NCI-H748 (cell line): Measurements from ENCODE around the gene GLRX5.

Source experiments
- DNase-seq: peaks from one replicate; lab custom pipeline; 2025; ENCODE audit not compliant: unreplicated experiment; lab: John Stamatoyannopoulos, UW

The GLRX5 gene

DNA sequence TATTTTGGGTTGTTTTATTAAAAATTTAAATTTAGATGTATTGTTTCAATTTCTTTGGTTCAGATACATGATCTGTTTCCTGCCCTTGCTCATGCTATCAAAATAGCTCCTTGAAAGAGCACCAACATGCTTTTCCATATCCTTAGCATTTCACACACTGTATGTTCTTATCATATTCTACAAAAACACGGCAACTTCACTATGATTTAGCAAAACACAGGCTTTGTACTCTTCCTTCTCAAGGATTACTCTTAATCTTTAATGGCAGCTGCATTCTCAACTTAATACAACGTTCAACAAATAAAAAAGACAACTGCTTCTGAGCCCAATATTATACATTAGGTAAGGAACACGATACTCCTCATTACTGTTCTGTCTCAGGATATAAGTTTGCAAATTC, 2.9 kb upstream of the GLRX5 start:
- no peak for DNase-seq

DNA sequence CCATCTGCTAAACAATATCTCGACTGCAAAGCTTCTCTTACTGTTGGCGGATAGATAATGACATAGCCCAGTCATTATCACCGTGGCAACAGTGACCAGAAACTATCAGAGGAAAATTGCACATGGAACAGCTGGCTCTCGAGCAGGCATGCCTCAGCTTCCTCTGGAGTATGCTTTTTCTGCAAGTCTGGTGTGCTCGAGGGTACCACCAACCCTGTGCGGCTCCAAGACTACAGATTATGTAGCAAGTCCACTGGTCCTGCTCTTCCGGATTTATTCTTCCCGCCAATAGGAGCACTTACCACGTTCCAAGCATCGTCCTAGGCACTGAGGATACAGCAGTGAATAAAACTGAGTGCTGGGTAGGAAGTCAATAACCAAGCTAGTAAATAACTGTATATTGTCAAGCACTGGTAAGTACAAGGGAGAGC, 1.4 kb upstream of the GLRX5 start:
- DNase-seq = peak; percentile 93

DNA sequence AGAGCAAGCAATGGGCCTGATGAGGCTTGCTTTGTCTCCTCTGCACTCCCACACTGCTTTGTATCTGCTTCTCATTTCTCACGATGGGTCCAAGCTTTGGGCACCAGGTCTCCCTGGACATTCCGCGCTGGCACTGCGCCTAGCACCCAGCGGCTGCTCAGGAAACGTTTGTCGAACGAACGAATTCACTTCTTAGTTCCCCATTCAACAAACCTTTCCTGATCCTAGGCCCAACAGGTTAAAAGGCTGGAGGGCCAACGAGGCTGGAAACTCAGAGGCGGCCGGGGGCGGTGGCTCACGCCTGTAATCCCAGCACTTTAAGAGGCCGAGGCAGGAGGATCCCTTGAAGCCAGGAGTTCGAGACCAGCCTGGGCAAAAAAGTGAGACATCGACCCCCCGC, 1.0 kb upstream of the GLRX5 start:
- no peak for DNase-seq

DNA sequence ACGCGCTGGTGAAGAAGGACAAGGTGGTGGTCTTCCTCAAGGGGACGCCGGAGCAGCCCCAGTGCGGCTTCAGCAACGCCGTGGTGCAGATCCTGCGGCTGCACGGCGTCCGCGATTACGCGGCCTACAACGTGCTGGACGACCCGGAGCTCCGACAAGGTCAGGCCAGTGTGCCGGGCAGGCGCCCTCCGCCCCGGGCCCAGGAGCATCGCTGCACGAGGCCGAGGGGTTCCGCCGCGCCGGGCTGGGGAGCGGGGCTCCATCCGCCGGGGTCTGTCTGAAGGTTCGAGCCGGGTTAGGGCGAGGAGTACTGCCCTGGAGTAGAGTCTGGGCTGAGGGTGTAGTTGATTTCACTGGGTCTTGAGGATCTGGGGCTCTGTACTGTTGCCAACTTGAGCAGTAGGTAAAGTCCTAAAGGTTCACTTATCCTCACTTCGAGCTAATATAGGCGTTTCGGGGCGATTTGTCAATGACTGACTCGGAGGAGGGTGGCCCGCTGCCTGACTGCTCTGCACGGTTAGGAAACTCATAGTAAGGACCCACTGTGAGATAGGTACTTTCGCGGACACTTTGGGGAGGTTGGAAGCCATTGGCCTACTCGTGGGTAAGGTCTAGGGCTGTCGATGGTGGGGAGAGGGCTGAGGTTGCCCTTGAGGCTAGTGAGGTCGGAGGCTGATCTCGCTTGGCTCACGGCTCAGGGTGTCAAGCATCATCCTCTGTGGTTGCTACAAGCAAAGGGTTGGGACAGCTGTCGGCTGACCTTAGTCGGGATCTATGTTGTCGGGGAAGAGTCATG, 574 bp downstream of the GLRX5 start:
- DNase-seq = peak; percentile 50

DNA sequence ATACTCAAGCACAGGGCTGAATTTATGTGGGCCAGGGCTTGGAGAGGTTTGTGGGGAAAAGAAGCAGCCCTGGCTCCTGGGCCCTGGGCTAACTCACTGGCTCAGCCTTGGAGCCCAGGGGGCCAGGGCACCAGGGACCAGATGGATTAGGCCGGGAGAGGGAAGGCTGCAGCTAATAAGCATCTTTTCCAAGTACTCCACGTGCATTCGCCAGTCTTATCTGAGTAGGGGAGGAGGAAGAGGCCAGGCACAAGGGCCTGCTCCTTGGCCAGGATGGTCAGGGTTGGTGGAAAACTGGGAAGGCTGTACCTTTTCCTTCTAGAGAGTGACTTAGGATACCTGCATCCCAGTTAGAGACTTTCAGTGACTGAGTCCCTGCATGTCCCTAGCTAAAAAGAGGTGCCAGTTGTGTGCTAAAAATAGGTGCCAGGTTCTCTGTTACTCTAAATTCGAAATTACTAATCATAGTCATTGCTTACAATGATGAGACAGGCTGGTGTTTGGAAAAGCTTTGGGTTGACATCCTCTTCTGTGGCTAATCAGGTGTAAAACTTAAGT, 1.3 kb downstream of the GLRX5 start:
- no peak for DNase-seq

DNA sequence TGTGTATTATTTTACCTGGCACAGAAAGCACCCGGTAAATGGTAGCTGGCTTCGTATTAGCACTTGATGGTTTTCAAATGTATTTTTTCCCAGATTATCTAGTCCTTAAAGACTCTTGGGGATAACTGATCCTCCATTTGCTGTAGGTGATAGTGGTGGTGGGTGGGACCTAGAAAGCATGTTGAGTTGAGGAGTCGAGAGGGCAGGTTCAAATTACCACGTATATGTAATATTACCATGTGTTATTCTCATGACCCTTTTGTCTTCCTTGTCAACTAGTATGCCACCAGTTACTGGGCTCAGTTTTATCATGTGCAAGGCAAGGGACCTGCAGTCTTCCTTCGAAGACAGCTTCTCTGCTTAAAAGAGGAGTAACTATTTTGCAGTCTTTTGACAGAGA, 1.8 kb downstream of the GLRX5 start:
- DNase-seq = no peak

DNA sequence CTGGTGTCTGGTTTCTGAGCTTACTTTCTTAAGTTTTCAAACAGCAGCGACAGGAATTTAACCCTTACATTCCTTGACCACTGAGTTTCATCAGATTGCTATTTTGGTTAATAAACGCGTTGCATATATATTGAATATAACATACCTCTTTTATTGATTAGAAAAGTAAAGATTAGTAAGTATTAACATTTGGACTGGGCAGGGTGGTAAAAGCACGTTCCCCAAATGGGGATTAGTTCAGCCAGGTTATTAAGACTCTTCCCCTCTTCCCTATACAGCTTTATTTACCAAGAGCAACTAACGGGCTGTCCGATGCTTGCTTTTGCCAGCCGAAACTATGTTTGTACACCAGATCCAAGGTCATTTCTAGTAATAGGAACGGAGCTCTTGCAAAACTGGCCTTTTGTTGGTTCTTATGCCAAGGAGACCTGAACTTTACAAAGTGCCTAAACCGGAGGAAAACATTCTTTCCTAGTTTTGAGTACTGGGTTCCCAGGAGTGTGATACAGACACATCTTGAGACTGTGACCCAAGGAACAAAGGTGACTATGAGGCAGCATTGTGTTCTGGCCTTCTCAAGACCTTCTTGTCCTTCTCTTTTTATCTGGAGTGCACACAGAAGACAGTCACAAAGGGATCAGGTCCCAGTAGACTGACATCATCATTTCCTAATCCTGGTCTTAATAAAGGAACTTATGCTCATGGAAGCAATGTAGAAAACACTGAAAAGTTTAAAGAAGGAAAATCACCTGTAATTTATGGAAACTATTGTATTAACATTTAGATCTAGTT, 2.6 kb downstream of the GLRX5 start:
- DNase-seq = no peak

DNA sequence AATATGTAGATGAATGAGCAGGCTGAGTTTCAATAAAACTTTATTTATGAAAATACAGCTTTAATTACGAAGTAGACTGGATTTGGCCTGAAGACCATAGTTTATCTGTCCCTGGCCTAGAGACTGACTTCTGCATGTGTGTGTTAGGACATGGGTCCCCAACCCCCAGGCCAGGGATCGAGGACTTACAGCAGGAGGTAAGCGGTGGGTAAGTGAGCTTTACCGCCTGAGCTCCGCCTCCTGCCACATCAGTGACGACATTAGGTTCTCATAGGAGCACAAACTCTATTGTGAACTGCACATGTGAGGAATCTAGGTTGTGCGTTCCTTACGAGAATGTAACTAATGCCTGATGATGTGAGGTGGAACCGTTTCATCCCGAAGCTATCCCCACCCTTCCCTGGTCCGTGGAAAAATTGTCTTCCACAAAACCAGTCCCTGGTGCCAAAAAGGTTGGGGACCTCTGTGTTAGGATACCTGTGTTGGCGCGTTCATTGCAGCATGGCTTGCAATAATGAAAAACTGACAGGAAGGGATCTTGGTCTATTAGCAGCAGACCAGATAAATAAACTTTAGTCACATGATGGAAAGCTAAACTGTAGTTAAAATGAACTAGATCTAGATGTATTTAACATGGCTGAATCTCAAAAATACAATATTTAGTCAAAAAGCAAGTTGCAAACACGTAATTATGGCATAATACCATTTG, 4.1 kb downstream of the GLRX5 start:
- no peak for DNase-seq

DNA sequence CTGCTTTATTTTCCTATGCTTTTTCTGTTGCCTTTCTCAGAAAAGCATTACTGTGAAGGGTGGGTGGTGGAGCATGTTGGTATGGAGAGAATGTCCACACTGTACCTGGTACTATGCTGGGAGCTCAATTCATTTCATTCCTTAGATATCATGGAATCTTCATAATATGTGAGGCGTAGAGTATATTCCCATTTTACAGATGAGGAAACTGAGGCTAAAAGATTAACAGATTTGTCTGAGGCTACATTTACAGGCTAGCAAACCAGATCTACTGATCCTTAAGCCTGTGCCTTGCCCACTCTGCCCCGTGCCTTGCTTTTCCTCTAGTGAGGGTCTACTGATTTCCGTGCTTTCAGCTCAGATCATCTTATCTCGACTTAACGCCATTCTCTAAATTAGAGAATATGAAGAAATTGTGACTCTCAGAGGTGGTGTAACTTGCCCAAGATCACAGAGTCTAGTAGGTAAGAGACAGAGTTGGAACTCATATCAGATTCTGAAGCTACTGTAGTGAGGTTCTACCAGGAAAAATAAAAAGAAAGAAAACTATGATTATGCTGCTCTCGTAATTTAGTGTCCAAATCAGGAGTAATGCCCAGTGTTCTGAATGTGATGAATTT, 5.5 kb downstream of the GLRX5 start:
- DNase-seq = no peak

DNA sequence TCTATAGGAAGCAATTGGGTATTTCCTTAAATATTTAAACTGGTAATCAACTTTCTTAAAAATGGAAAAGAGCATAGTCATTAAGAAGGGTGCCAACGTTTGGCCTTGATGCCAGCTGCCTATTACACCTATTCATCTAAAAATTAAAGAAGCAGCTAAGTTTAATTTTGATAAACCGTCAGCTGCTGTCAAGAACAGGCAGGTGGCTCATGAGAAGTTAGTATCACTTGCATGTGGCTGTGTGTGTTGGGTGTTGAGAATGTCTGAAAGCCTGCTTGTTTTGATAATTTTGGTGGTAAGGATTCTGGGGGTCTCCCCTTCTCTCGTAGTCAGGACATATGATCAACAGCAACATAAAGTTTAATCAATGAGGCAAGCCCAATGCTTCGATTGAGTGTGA, 6.5 kb downstream of the GLRX5 start:
- DNase-seq = no peak

DNA sequence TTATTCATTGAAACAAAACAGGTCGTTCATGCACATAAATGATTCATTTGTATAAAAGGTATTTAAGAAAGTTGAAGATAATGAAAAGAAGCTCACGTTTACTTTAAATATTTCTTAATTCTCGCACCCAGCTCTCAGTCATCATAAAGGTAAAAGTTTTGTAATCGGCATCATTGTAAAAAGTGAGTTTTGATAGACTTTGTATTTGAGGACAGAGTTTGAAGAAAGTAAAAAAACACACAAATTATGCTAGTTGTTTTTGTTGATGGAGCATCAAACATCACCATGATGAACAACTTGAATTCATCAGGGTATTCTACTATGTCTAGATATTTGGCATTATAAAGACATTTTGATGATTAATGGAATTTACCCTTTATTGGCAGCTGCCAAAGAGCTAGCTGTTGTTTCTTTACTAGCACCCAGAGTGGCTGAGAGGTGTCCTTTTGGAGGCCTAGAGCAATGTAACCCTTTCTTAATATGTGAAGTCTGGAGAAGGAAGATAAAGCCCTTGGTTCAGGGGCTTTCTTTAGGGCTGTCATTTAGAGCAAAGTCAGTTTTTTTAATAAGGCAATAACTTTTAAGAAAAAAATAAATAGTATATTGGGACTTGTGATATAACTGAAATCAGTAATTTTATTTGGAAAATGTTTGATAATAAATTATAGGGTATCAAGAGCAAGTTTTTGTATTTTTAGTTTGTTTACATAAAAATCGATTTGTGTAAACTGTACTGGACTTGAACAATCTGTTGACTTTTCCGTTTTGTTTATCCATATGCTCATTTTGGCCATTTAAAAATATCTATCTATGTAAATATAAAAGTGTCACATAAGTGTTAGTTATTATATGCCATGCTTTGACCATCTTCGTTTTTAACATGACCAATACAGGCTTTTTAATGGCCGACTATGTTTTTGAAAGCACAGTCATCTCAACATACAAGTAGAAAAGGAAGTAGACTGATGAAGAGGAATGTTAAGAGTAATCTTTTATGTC, 7.4 kb downstream of the GLRX5 start:
- DNase-seq = no peak

DNA sequence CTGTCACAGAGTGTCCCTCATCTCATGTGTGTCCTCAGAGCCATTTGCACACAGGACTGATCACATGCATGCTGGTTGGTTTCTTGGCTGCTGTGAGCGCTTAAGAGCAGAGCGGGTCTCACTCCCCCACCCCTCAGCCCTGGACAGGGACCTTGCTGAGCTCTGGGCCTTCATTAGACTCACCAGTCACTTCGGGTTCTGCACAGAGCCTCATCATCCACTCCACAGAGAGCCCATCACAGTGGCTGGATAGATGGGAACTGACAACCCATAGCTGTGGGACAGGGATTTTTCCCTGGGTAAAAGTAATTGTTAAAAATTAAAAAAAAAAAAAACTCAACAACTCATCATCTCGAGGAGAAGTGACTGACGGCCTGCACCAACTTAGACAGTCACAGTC, 8.2 kb downstream of the GLRX5 start:
- DNase-seq = no peak

DNA sequence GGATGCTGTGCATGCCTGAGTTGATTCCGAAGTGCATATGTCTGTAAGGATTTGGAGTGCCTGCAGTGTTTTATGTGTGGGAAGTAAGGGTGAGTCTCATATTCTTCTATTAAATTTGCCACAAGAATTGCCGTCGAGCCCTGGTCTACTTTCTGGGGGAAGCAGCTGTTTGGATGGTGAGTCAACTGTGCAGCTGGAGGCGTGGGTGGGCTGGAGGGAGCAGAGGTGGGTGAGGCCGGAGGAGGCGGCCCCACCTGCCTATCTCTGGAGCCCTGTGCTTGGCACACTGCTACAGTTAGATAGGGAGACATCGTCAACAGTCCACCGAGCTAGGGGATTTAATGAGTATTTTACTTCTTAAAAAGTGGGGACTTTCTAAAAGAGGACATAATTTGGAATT, 9.7 kb downstream of the GLRX5 start:
- DNase-seq = no peak

DNA sequence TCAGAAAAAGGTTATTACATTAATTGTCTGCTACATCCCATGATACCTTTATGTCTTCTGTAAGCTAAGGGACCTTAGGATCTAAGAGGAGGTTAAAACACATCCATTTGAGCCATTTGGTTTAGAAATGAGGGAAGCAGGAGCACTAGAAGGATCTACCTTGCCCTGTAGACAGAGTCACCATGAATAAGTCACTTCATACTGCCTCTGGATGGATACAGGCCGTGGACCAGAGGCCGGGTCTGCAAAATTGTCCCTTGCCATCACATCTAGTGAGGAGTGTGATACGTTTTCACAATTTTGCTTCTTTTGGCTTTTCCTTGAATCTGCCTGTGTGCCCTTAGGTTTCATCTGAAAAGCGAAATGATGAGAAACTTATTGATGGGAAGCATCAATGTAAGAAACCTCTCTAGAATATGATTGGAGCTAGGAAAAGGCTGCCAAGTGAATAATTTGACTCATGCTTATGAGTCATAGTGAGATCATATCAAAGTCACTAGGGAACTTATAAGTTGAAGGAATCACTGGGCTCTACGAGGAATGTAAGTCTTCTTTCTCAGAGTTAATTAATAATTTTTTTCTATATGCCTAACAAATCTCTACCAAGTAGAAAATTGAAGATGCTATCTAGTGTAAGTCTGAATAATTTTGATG, 10.8 kb downstream of the GLRX5 start:
- DNase-seq = no peak

DNA sequence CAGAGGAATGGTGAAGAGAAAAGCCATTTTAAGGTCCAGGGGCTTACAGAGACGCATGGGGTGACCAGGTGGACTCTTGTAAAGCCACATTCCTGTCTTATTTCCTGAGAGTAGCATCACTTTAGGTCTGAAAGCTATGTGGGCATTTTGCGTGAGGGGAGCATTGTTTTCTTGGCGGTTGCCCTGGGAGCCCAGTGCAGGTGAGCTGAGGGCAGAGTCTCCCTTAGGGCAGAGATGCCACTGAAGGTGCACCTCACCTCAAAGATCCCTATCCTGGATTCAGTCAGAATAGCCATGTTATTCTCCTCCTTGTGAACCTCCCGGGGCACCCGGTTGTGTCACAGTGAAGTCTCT, 12.4 kb downstream of the GLRX5 start:
- DNase-seq = no peak

DNA sequence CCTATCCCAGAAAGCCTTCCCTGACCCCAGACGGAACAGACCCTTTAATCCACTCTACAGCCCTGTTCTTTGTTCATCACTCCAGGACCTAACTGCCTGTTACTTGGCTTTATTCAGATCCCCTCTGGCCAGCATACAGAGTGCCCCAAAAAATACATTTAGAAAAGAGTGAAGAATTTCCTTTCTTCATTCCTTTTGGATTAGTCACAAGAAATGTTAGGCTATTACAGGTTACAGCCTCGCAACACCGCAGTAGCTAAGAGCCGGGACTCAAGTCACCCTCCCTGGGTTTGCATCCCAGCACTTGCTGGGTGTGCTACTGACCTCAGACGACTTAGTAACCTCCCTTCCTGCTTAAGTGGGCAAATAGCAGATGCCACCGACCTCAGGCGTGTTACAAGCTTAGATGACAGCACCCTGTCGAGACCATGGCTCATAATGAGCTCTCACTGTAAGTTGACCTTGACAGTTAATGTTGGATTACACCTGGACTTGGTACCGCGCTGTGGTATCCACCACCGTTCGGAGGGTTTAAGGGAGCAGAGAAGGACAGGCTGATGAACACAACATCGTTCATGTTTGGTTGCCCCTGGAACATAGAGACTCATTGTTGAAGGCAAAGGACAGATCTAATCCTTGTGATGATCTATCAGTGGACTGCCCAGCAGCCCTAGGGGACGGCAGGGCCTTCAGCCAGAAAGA, 12.9 kb downstream of the GLRX5 start:
- DNase-seq = no peak

DNA sequence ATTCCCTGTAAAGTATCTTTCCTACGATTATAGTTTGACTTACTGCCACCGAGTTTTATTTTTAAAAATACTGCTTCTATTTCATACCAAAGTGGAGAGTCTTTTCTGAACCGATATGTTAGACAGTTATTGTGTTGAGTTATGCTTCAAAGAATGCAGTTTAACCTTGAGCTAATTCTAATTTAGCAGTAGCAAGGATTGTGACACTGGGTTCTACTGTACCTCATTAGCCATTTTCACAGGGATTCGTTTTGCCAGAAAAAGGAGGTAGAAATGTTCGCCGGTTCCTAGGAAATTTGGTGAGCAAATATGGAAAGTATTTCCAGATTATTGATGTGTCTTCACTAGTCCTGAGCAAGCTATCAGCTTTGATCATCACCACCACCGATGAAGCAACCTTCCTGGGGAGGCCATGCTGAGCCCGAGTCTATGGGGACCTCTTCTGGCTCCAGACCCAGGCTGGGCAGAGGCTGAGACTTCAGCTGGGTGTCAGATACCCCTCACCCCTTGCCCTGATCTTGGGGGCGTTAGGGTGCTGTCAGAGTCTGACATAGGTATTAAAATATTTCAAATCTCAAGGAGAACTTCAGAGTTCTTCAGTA, 13.6 kb downstream of the GLRX5 start:
- no peak for DNase-seq
